DND-41 (cell line): Measurements from ENCODE around the gene CRISPLD2.

Experiments
- ATAC-seq: fragments of 200-7000 bp; cut with Tn5 transposase; 3 replicates; pipeline ENCODE4 v1.9.1; 2021; ENCODE audit warnings: low read depth; ENCODE audit not compliant: insufficient read depth
- DNase-seq: peaks from one replicate; pipeline ENCODE4 v3.0.0-alpha.2; 2020
- H2AFZ ChIP-seq: 2 replicates; pipeline ENCODE4 v1.6.0; 2012; ENCODE audit warnings: low read depth, low read length
- H3K27ac ChIP-seq: 2 replicates; pipeline ENCODE4 v1.5.1; 2012; ENCODE audit warnings: low read length, inconsistent platforms
- H3K27me3 ChIP-seq: fragments of 200-600 bp; sonication (generic); 2 replicates; pipeline ENCODE4 v1.6.0; 2012; ENCODE audit warnings: low read length, mild to moderate bottlenecking, inconsistent platforms; ENCODE audit not compliant: insufficient read depth, poor library complexity
- H3K36me3 ChIP-seq: 2 replicates; pipeline ENCODE4 v1.5.1; 2012; ENCODE audit warnings: low read length, inconsistent platforms; ENCODE audit not compliant: insufficient read depth
- H3K4me1 ChIP-seq: 2 replicates; pipeline ENCODE4 v1.5.1; 2012; ENCODE audit warnings: mild to moderate bottlenecking, low read length; ENCODE audit not compliant: insufficient read depth
- H3K4me2 ChIP-seq: 2 replicates; pipeline ENCODE4 v1.6.0; 2012; ENCODE audit warnings: mild to moderate bottlenecking, moderate library complexity, low read length, inconsistent platforms; ENCODE audit not compliant: insufficient read depth
- H3K4me3 ChIP-seq, 2 experiments: fragments of 200-600 bp in 1 of 2; shearing (Covaris generic) in 1 of 2; 2 replicates each; pipeline ENCODE4 v1.5.1; 2012 to 2016; ENCODE audit warnings: inconsistent platforms in 2 of 2, low read length in 2 of 2, mild to moderate bottlenecking in 2 of 2, low read depth in 1 of 2, moderate library complexity in 1 of 2
- H3K79me2 ChIP-seq: 2 replicates; pipeline ENCODE4 v1.6.0; 2012; ENCODE audit warnings: low read length, inconsistent platforms; ENCODE audit not compliant: insufficient read depth
- H3K9ac ChIP-seq: 2 replicates; pipeline ENCODE4 v1.6.0; 2012; ENCODE audit warnings: low read depth, mild to moderate bottlenecking, inconsistent platforms, low read length, moderate library complexity
- H3K9me3 ChIP-seq: 2 replicates; pipeline ENCODE4 v1.5.1; 2012; ENCODE audit warnings: low read length, moderate library complexity, mild to moderate bottlenecking, inconsistent platforms; ENCODE audit not compliant: insufficient read depth, severe bottlenecking
- H4K20me1 ChIP-seq: 2 replicates; pipeline ENCODE4 v1.6.0; 2012; ENCODE audit warnings: low read length; ENCODE audit not compliant: insufficient read depth
- EZH2 ChIP-seq: IDR thresholded peaks from 3 replicates; pipeline ENCODE4 v1.6.1; 2012; ENCODE audit warnings: borderline replicate concordance, low read depth, mild to moderate bottlenecking, moderate library complexity, low read length, inconsistent platforms; ENCODE audit not compliant: severe bottlenecking
- TF ChIP-seq, protein P1 (sequence below): IDR thresholded peaks from 2 replicates; pipeline ENCODE4 v1.5.1; 2012; ENCODE audit warnings: borderline replicate concordance, low read length, moderate library complexity, mild to moderate bottlenecking; ENCODE audit not compliant: poor library complexity, severe bottlenecking; ENCODE audit errors: extremely low read depth

Gene CRISPLD2

GRCh38 chr16:84896847-84897246 lies 77.1 kb downstream of the CRISPLD2 start:
- Histone ChIP-seq H2AFZ (no peak overlapping the region), H3K9ac (no peak overlapping the region), H3K4me2 (no peak overlapping the region), H3K9me3 (no peaks in the 10 kb centered on the region), H3K36me3 (no peaks in the 10 kb centered on the region), H3K27me3 (peaks cover 8% of the 10 kb centered on the region), H3K27ac (no peak overlapping the region), H3K4me1 (no peaks in the 10 kb centered on the region), H3K79me2 (no peaks in the 10 kb centered on the region), H3K4me3 (no peak overlapping the region), H4K20me1 (no peaks in the 10 kb centered on the region)
- no peak for TF ChIP-seq EZH2
- TF ChIP-seq, protein P1, sequence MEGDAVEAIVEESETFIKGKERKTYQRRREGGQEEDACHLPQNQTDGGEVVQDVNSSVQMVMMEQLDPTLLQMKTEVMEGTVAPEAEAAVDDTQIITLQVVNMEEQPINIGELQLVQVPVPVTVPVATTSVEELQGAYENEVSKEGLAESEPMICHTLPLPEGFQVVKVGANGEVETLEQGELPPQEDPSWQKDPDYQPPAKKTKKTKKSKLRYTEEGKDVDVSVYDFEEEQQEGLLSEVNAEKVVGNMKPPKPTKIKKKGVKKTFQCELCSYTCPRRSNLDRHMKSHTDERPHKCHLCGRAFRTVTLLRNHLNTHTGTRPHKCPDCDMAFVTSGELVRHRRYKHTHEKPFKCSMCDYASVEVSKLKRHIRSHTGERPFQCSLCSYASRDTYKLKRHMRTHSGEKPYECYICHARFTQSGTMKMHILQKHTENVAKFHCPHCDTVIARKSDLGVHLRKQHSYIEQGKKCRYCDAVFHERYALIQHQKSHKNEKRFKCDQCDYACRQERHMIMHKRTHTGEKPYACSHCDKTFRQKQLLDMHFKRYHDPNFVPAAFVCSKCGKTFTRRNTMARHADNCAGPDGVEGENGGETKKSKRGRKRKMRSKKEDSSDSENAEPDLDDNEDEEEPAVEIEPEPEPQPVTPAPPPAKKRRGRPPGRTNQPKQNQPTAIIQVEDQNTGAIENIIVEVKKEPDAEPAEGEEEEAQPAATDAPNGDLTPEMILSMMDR: no peak
- DNase-seq (no peak), ATAC-seq (no peak)

- Histone ChIP-seq H3K36me3 (no peaks in the 10 kb centered on the region), H3K27ac (no peak overlapping the region), H3K4me1 (no peaks in the 10 kb centered on the region), H3K79me2 (no peaks in the 10 kb centered on the region), H2AFZ (no peak overlapping the region), H3K9me3 (no peaks in the 10 kb centered on the region), H3K4me3 (no peak overlapping the region), H3K9ac (no peak overlapping the region), H4K20me1 (no peaks in the 10 kb centered on the region), H3K4me2 (no peak overlapping the region), H3K27me3 (peaks cover 8% of the 10 kb centered on the region)
- TF ChIP-seq EZH2: no peak
- TF ChIP-seq, protein P1: no peak
- ATAC-seq (no peak), DNase-seq (no peak)
These were observed 78.2 kb downstream of the CRISPLD2 start for GRCh38 chr16:84897911-84898377.

- ATAC-seq: no peak
- H3K36me3 ChIP-seq: no peaks in the 10 kb centered on the region
- no peak for DNase-seq
- H3K4me1 ChIP-seq: no peaks in the 10 kb centered on the region
- no peak overlapping the region for H3K27ac ChIP-seq
- no peaks in the 10 kb centered on the region for H3K9me3 ChIP-seq
- TF ChIP-seq, protein P1: no peak
- TF ChIP-seq EZH2: no peak
- peaks cover 8% of the 10 kb centered on the region for H3K27me3 ChIP-seq
- H3K4me2 ChIP-seq: no peak overlapping the region
- no peak overlapping the region for H3K9ac ChIP-seq
- H3K4me3 ChIP-seq: no peak overlapping the region
- no peaks in the 10 kb centered on the region for H3K79me2 ChIP-seq
- H2AFZ ChIP-seq: no peak overlapping the region
- no peaks in the 10 kb centered on the region for H4K20me1 ChIP-seq
These were observed 78.7 kb downstream of the CRISPLD2 start for GRCh38 chr16:84898447-84898846.

- no peak overlapping the region for H2AFZ ChIP-seq
- DNase-seq (no peak), ATAC-seq (no peak)
- no peak overlapping the region for H3K9ac ChIP-seq
- H4K20me1 ChIP-seq: no peaks in the 10 kb centered on the region
- TF ChIP-seq, protein P1: no peak
- no peak for TF ChIP-seq EZH2
- H3K79me2 ChIP-seq: no peaks in the 10 kb centered on the region
- peaks cover 8% of the 10 kb centered on the region for H3K27me3 ChIP-seq
- H3K36me3 ChIP-seq: no peaks in the 10 kb centered on the region
- no peaks in the 10 kb centered on the region for H3K4me1 ChIP-seq
- no peak overlapping the region for H3K27ac ChIP-seq
- H3K9me3 ChIP-seq: no peaks in the 10 kb centered on the region
- H3K4me3 ChIP-seq: no peak overlapping the region
- no peak overlapping the region for H3K4me2 ChIP-seq
These were observed 79.6 kb downstream of the CRISPLD2 start for GRCh38 chr16:84899414-84899813.
